Limb (tissue), 2 donors: ENCODE results near the gene IFT57.

ENCODE experiments used
- DNase-seq, 2 donors: peaks; one replicate each; pipeline ENCODE4 v3.0.0-alpha.2; 2016; ENCODE audit errors: extremely low spot score in 2 of 2

The IFT57 gene

DNA sequence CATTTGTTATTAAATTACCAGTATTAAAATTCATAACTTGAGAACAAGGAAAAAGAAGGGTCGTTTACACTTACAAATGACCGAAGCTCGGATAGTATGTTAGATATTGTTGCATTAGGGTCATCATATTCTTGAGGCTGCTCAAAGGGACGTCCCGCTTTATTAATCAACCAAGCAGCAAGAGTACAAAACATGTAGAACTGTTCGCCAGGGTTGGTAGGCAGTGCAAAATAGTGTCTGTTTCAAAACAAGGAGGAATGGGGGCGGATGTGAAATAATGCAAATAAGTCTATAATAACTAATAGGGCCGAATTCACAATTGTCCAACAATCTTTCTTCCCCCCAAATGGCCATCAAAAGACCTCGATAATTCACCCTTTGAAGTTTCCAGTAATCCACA is 2.9 kb downstream of the IFT57 start:
- DNase-seq = no peak

DNA sequence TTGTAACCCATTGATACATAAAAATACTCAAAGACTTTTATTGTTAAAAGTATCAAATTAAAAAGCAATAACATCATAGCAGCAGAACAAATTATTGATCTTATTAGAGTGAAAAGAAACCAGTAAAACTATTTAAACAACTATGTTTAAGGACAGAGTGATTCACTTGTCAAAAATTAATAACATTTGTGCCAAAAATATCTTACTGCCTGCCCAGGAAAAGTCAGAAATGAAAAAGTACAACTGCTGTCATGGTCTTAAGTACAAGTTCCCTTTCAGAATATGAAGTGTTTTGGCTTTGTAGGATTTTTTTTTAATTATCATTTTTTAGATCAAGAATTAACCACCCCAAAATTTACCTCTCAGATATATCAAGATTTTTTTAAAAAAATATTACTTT is 3.4 kb downstream of the IFT57 start:
- DNase-seq = no peak

DNA sequence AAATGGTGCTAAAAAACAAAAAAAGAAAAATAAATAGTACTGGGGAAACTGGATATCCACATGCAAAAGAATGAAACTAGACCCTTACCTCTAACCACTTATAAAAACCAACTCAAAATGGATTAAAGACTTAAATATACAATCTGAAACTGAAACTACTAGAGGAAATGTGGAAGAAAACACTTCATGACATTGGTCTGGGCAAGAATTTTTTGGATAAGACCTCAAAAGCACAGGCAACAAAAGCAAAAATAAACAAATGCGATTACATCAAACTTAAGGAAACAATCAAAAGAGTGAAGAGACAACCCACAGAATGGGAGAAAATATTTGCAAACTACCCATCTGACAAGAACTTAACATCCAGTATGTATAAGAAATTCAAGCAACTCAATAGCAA is 6.4 kb downstream of the IFT57 start:
- DNase-seq = no peak

DNA sequence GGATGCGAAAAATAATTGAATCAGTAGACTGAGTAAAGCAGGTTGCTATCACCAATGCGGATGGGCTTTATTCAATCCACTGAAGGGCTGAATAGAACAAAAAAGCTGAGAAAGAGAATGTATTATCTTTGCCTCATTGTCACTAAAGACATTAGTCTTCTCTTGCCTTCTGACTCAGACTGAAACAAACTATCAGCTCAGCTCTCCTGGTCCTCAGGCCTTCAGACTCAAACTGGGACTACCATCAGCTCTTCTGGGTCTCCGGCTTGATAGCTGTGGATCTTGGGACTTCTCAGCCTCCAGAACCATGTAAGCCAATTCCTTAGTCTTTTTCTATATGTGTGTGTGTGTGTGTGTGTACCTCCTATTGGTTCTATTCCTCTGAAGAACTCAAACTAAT is 12.6 kb downstream of the IFT57 start:
- no peak for DNase-seq

DNA sequence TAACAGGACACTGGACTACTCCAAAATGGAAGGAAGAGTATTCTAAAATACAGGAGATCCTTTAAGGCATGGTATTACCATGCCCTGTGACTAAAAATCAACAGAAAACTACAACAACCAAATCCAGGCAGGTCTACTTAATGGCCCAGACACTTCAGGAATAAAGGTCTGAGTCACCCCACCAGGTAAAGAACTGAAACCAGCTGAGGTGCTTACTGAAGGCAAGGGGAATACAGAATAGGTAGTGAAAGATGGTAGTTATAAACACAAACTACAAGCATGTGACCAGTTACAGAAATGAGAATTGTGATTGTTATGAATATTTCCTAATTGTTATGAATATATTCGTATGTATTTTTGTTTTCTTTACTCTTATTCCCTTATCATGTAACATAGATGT is 13.4 kb downstream of the IFT57 start:
- no peak for DNase-seq

DNA sequence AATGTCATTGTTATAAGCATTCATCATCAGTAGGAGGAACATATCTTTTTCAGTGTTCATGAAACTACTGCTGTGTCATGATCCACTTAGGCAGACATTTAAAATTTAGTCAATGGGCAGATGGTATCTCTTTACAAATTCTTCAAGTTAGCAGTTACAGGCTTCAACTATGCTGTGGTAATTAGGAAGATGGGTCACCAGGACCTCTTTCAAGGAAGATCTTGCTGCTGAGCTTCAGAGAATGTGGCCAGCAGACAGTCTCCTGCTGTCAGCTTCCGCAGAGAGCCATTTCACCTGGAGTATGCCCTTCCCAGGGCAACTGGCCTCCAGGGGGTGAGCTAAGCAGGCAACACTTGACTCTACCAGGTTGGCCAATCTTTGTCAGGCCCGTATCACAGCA is 19.4 kb downstream of the IFT57 start:
- DNase-seq = no peak

DNA sequence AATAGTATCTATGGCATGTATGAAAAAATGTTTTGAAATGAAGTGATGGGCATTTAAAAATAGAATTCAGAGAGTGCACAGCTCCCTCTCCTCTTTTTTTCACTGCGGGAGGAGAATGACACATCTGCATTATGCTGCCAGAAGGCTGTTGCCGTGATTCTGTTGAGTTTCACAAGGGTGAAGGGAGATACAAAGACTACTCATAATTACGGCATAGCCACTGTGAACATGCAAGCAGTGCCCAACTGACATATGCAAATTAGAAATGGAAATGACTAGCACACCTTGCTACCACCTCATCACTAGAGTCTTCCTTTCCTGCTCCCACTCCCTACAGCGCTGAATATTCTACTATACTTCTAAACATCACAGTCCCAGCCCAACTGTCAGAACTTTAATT is 20.1 kb downstream of the IFT57 start:
- no peak for DNase-seq

DNA sequence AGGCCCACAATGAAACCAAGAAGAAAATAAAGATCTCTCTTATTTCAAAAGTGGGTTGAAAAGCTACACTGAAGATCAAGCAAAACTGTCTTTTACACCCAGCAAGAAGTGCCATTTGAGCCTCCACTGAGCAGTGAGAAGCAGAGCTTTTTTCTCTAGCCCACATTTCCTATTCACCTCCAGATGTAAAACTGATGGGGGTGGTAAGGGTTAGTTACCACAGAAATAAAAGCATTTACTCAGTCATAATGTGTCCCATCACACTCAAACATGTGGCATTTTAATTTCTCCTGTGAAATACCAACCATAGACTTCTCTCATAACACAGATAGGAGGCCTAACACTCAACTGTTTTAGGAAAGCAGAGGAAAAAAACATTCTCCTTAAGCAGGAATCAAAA is 21.0 kb downstream of the IFT57 start:
- DNase-seq = no peak

DNA sequence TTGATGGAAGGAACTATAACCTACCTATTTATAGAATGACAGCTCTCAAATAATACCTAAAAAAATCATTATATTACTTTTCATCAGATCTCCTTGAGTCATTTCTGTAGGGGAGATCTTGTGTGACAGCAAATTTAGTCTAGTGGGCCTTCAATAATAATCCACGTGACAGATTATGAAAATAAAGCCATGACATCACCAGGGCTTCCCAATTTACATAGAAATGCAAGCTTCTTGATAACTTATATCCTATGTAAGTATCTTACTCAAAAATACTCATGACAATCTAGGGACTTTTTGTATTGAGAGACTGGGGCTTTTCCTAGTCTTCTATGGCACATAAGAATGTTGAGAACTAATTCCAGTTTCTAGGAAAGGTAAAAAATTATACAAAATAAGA is 21.6 kb downstream of the IFT57 start:
- no peak for DNase-seq

DNA sequence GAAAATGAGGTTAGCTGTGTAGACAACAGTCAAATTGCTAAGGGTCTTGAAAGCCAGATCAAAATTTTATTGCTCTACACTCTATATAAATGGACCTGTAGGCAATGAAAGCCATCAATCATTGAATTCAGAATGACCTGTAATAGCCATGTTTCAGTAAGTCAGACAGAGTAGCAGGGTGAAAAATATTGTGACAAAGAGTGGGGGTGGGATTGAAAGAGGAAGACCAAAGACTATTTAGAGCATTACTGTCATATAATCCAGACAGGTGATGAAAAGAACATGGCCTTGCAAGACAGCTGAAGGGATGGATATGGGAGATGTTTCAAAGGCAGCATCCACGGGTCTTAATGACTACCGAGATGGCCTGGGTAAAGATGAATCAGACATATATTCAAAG is 22.2 kb downstream of the IFT57 start:
- DNase-seq = no peak

DNA sequence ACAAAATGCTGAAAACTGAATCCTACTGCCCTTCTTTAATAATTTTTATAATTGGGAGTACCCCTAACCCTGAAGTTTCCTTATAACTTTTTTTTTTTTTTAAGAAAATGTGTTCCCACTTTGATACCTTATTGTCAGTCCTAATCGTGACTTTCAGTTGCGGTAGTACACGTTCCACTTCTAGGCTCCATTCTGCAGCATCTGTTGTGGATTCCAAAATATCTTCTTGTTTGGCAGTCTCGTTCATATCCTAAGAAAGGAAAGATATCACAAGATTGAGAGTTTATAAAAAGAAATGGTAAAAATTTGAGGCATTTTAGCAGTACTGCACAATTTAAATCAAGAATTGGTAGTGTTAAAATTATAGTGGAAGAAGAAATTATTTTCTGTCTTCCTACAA is 30.8 kb downstream of the IFT57 start:
- DNase-seq = no peak

DNA sequence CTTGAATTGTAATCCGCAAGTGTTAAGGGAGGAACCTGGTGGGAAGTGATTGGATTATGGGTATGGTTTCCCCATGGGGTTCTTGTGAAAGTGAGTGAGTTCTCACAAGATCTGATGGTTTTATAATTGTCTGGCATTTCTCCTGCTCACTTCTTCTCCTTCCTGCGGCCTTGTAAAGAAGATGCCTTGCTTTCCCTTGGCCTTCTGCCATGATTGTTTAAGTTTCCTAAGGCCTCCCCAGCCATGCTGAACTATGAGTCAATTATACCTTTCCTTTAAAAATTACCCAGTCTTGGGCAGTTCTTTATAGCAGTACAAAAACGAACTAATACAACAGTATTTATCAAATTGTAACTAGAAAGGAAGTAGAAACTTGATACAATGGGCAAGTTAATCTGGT is 31.9 kb downstream of the IFT57 start:
- no peak for DNase-seq

DNA sequence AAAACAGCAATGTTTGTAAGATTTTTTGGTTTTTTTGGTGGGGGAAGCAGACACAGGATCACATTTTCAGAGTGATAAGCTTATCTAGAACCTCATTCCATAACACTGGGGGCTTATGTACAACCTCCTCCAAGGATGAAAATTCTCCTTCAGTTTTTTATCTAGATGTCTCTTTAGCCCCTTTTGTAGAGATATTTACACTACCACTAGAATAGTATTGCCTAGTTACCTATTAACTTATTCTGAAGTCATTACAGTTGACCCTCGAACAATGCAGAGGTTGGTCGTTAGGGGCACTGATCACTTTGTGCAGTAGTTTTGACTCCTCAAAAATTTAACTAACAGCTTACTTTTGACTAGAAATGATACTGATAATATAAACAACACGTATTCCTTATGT is 32.8 kb downstream of the IFT57 start:
- no peak for DNase-seq

DNA sequence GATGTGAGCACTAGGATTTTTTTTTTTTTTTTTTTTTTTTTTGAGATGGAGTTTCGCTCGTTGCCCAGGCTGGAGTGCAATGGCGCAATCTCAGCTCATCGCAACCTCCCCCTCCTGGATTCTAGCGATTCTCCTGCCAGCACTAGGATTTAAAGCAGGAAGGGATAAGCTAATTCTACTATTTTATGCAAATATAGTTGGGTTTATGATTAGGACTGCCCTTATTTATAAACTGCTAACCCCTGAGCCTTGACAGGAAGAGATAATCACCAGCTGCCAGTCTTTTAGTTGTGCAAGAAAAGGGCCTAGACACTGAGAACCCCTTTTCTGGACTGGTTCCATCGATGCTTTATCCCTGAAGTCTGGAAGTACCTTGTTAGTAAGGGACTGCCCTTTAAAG is 36.7 kb downstream of the IFT57 start:
- no peak for DNase-seq

DNA sequence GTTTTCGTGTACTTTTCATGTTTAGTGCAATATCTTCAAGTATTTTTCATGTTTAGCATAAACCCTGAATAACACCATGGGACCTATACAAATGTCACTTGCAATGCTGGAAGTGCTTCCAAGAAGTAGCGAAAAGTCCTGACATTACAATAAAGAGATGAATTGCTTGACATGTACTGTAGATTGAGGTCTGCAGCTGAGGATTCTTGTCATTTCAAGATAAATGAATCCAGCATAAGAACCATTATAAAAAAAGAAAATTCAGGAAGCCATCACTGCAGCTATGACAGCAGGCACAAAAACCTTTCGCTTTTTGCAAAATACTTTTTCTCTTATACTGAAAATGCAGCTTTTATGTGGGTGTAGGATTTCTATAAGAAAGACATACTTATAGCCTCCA is 37.4 kb downstream of the IFT57 start:
- DNase-seq = no peak

DNA sequence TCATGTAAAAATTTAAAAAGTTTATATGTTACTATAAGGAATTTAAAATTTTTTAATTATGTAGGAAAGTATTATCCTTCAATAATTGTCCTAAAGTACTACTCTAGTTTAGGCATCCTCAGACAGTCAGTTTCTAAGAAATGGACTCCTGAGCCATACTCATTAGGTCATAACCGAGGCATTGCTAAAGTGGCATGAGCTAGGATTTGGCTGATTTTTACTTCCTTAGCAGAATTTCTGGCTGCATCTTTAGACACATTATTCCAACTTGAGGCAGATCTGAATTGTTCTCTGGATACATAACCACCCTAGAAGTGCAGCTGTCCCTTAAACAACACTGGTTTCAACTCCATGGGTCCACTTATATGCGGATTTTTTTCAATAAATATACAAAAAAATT is 38.3 kb downstream of the IFT57 start:
- no peak for DNase-seq

DNA sequence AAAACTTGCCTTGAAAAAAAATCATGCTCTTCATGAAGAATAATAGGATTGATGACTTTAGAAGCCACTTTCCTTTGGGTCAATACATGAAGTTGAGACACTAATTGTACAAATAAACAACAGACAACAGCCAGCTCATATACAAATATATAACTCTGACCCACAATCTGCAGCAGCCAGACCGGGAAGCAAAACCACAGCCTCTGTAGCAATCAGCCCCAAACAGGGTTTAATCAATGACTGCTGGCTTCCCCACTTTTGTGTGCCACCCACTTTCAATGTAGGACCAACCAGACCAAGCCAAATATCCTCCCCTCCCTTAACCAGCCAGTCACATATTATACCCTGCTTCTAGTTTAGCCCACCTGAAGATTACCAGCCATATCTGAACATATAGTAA is 39.0 kb downstream of the IFT57 start:
- DNase-seq = no peak

DNA sequence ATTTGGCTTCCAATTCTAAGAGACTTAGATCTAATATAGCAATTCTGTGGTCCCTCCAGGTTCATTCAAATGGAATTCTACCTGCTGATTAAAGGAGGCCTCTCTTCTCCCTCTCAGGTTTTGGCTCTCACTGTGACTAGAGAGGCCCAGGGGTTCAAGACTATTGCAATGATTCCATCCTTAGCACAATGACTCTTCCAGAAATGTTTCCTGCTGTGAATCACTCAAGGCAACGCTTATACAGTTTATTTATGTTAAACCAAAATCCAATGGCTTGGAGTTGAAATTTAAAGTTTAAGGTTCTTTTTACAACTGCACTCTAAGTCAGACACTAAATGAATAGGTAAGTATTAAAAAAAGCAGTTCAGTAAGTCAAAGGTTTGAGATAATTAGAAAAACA is 39.9 kb downstream of the IFT57 start:
- no peak for DNase-seq

DNA sequence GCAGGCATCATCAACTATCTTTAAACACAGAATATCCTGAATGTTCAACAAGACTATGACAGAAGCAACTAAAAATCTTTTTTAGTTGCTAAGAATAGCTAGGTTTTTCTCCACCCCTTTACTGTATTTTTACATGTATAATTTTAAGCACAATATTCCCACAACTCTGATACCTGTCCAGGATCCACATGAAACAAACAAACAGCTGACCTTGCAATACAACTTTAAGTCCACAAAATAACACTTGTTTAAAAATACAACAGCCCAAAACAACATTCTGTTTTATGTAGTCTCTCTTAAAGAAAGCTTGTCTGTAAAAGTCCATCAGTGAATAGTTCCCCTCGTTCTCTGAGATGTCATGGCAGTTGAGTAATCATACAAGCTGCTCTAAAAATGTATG is 41.1 kb downstream of the IFT57 start:
- no peak for DNase-seq

DNA sequence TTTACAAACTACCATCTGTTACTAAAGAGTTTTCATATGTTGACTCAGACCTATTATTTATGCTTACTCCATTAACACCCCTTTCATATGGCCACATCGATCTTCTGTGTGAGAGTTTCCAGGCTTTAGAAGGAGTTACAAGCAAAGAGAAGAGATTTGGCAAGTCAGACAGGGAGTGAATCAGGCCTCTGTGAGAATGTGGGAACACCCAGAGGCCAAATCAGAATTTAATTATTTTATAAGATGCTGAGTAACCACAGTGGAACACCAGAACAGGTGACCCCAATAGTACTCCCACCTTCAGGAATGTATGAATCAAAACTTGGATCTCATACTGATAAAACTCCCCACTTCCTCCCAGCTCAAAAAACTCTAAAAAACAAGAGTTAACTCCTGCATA is 42.0 kb downstream of the IFT57 start:
- DNase-seq = no peak

DNA sequence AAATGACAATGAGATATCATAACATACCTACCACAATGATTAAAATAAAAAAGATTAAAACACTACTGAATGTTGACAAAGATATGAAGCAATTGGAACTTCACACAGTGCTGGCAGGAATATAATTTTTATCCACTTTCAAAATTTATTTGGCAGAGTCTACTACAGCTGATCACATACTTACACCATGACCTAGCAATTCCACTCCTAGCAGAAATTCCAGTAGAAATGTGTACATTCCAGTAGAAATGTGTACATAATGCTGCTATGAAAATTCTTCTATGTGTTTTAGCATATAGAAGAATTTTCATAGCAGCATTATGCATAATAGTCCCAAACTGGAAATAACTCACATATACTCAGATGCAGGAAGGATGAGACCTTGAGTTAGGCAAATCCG is 43.5 kb downstream of the IFT57 start:
- no peak for DNase-seq

DNA sequence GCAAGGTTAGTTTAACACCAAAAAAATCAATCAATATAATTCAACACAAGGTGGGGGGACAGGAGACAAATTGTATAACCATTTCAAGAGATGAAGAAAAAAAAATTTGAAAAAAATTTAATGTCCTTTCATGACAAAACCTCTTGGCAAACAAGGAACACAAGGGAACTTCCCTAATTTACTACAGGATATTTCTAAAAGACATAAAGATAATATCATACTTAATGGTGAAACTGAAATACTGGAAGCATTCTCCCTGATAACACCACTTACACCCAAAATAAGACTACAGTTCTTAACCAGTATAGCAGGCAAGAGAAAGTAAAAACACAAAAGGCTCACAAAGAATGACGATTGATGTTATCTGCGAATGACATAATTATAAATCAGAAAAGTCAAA is 44.7 kb downstream of the IFT57 start:
- DNase-seq = no peak

DNA sequence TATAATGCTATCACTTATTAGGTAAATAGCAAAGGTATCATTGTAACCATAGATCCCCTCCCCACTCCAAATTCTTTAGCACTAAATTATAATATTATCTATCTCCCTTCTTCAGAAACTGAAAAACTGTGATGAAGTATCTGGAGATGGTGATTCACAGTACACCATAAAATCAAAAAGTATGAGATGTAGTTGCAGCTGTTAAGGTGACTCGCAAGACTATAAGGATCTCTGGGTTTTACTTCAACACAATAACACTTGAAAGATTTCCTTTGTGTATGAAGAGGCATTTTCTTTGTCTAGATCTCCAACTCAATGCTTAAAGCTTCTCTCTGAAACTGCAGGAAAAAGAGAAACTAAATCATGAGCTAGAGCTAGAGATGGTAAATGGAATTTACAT is 46.9 kb downstream of the IFT57 start:
- DNase-seq = no peak

DNA sequence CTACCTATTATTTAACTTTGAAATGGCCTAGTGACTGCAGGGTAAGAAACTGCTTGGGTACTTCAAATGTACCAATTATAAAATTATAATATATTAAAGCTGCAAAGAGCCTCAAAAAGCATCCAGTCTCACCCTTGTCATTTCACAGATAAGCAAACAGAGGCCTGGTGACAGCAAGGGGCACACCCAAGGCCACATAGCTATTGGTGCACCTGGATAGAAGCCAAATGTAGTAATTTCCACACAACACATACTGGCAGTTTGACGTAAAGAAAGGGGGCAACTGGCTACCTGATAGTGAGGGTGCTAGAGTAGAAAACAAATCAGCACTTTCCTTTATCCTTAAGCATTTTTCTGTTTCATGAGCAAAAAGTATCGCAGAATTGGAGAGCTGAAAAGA is 51.1 kb downstream of the IFT57 start:
- DNase-seq = no peak

DNA sequence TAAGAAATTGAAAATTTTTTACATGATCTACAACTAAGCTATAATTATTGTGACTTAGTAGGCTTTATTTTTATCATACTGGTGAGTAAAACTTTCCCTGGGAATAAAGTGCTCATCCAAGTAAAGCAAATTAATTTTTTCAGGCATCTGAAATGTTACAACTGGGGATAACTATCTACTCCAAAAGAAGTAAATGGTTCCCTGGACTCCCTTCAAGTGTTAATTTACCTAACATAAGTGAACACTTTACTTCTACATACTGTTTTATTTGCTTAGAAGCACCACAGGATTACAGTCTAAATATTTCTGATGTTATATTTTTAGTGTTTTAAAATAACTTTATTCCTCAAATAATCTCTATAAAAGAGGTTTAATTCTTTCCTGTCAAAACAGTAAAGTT is 57.8 kb downstream of the IFT57 start:
- no peak for DNase-seq
